COLO668 (cell line): Measurements from ENCODE around the gene IGLL1.
"Not testable (repeated sequence)": the region's sequence is repeated elsewhere in the genome, so short reads cannot be mapped to it uniquely, and the experiment has no call there.

ENCODE experiments used
- DNase-seq: peaks from one replicate; lab custom pipeline; 2025; ENCODE audit not compliant: unreplicated experiment; lab: John Stamatoyannopoulos, UW

The IGLL1 gene

GRCh38 chr22:23542933-23543332 is 37.2 kb downstream of the IGLL1 start:
- no peak for DNase-seq

- not testable (repeated sequence) for DNase-seq
Observed at GRCh38 chr22:23542391-23542790, 37.7 kb downstream of the IGLL1 start.

- not testable (repeated sequence) for DNase-seq
Observed at GRCh38 chr22:23541849-23542281, 38.2 kb downstream of the IGLL1 start.

- not testable (repeated sequence) for DNase-seq
Observed at GRCh38 chr22:23540837-23541236, 39.3 kb downstream of the IGLL1 start.

- not testable (repeated sequence) for DNase-seq
Observed at GRCh38 chr22:23539839-23540198, 40.3 kb downstream of the IGLL1 start.

- peak; percentile 72 for DNase-seq
Observed at GRCh38 chr22:23539135-23539838, 40.8 kb downstream of the IGLL1 start.

- not testable (repeated sequence) for DNase-seq
Observed at GRCh38 chr22:23538696-23539030, 41.4 kb downstream of the IGLL1 start.

GRCh38 chr22:23537830-23538695 is 42.0 kb downstream of the IGLL1 start:
- not testable (repeated sequence) for DNase-seq

- no peak for DNase-seq
Observed at GRCh38 chr22:23537416-23537815, 42.7 kb downstream of the IGLL1 start.

GRCh38 chr22:23536821-23537345 is 43.2 kb downstream of the IGLL1 start:
- DNase-seq: no peak

- DNase-seq: peak; percentile 29
Observed at GRCh38 chr22:23535790-23536661, 44.1 kb downstream of the IGLL1 start.

GRCh38 chr22:23534851-23535717 is 45.0 kb downstream of the IGLL1 start:
- no peak for DNase-seq

GRCh38 chr22:23534201-23534850 is 45.8 kb downstream of the IGLL1 start:
- no peak for DNase-seq

- no peak for DNase-seq
Observed at GRCh38 chr22:23533771-23534191, 46.3 kb downstream of the IGLL1 start.

GRCh38 chr22:23533328-23533762 is 46.7 kb downstream of the IGLL1 start:
- no peak for DNase-seq

GRCh38 chr22:23532731-23533130 is 47.4 kb downstream of the IGLL1 start:
- no peak for DNase-seq

GRCh38 chr22:23531966-23532705 is 48.0 kb downstream of the IGLL1 start:
- no peak for DNase-seq

GRCh38 chr22:23531283-23531956 is 48.7 kb downstream of the IGLL1 start:
- DNase-seq: no peak
